Astrocyte of the cerebellum (primary cell): ENCODE measurements around the gene IL18.
A peak's percentile ranks its signal among the peaks of the same experiment; 100 is the strongest.

Experiments used
- DNase-seq: peaks from one replicate; pipeline ENCODE4 v3.0.0-alpha.2; 2011; ENCODE audit warnings: low read depth
- H3K4me3 ChIP-seq: 2 replicates; pipeline ENCODE4 v1.5.1; 2011; ENCODE audit warnings: mild to moderate bottlenecking, low read depth, low read length, moderate library complexity
- CTCF ChIP-seq: IDR thresholded peaks from 2 replicates; pipeline ENCODE4 v1.5.1; 2012; ENCODE audit warnings: low read length, low read depth, moderate library complexity, mild to moderate bottlenecking; ENCODE audit errors: missing control alignments
- in situ Hi-C: cut with HindIII; loops from 2 replicates; pipeline ENCODE4 v1.10.0; 2017; ENCODE audit warnings: low sequenced_read_pairs

Gene IL18

GRCh38 chr11:112178936-112179335, 15.0 kb upstream of the IL18 start:
- DNase-seq, result no peak
- in situ Hi-C loops, result no loop called here
- TF ChIP-seq CTCF, result no peak
- no peak overlapping the region for H3K4me3 ChIP-seq

DNA sequence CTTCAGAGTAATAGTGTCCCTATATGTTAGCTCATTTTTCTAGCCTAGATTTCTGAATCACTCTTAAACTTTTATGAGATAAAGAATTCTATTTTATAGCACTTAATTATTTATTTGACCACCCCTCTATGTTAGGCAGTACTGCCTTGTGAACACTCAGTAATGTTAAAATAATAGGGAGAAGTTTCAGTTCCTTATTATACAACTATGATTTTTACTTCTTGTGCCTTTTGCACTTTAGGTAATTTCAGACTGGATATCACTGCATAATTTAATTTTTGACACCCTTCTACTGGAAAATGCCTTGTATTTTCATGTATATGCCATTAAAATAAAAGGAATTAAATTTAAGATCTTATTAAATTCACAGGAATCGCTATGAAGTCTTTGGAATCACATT, 14.5 kb upstream of the IL18 start:
- in situ Hi-C loops, result no loop called here
- H3K4me3 ChIP-seq, result no peak overlapping the region
- TF ChIP-seq CTCF, result no peak
- no peak for DNase-seq

GRCh38 chr11:112177589-112177988, 13.7 kb upstream of the IL18 start:
- in situ Hi-C loops, result no loop called here
- no peak for DNase-seq
- TF ChIP-seq CTCF, result no peak
- H3K4me3 ChIP-seq, result no peak overlapping the region

DNA sequence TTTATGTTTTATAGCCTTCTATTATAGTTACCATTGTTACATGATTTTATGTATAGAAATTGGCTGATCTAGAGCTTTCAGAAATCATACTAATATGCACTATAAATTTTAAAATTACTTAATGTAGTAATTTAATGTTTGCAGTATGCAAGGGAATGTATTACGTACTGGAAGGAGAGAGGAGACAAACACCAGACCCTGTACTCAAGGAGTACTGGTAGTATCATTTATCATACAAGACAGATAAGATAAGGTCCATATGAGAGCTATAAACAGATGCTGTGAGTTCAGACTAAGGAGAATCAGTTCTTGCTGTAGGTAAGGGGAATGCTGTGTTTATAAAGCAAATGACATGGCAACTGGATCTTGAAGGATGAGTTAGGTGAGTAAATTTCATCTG, 12.2 kb upstream of the IL18 start:
- H3K4me3 ChIP-seq, result no peak overlapping the region
- no peak for TF ChIP-seq CTCF
- in situ Hi-C loops, result no loop called here
- DNase-seq, result no peak

DNA sequence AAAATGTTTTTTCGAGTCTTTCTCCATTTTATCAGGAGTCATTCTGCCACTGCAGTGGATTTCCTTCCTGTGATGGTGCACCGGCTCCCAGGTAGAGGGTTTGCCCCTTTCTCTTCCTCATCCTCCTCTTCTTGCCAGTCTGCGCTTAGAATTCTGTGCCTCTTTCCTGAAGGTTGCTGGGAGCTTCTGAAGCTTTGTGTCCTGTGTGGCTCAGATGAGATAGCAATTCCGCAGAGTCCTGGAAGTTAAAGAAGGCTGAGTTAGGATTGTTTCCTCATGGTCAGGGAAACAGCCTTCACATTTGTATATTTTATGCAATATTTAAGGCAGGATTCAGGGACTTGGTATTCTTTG, 11.7 kb upstream of the IL18 start:
- in situ Hi-C loops, result no loop called here
- H3K4me3 ChIP-seq, result peak overlapping the region; percentile 19
- TF ChIP-seq CTCF, result no peak
- no peak for DNase-seq

- H3K4me3 ChIP-seq, result peak within 1 kb of the TSS; percentile 19
- peak; percentile 82 for TF ChIP-seq CTCF
- in situ Hi-C loops, result no loop called here
- DNase-seq, result peak; percentile 42
These were observed 11.1 kb upstream of the IL18 start, which contains the start of gene BCO2 for GRCh38 chr11:112174789-112175598. BCO2 (plus strand) TSS chr11:112175512; CDS start chr11:112175602, 90 bp downstream.
